Smooth muscle cell (in vitro differentiated cells): ENCODE measurements around the gene SLIT3. TPM values are rescaled to one million over a fixed set of nuclear protein-coding genes. Genes with fewer than 3 reads are reported as not detected.
A peak's percentile ranks its signal among the peaks of the same experiment; 100 is the strongest.

Source experiments
- DNase-seq: peaks from one replicate; lab custom pipeline; 2025; ENCODE audit not compliant: unreplicated experiment; lab: John Stamatoyannopoulos, UW
- H2AFZ ChIP-seq: fragments of 200-600 bp; sonication (generic); 2 replicates; pipeline ENCODE4 v1.6.0; 2016; ENCODE audit warnings: antibody characterized with exemption, low read depth, mild to moderate bottlenecking
- H3F3A ChIP-seq: fragments of 200-600 bp; sonication (generic); 2 replicates; pipeline ENCODE4 v1.6.0; 2017; ENCODE audit warnings: antibody characterized with exemption, low read depth
- H3K27ac ChIP-seq: fragments of 200-600 bp; sonication (generic); 2 replicates; pipeline ENCODE4 v1.5.1; 2016; ENCODE audit warnings: low read depth, mild to moderate bottlenecking
- H3K27me3 ChIP-seq: fragments of 200-600 bp; sonication (generic); 2 replicates; pipeline ENCODE4 v1.6.1; 2016; ENCODE audit warnings: low read depth, mild to moderate bottlenecking
- H3K36me3 ChIP-seq: fragments of 200-600 bp; sonication (generic); 2 replicates; pipeline ENCODE4 v1.5.1; 2016; ENCODE audit warnings: low read depth
- H3K4me1 ChIP-seq: fragments of 200-600 bp; sonication (generic); 2 replicates; pipeline ENCODE4 v1.5.1; 2016; ENCODE audit warnings: low read depth
- H3K4me2 ChIP-seq: fragments of 200-600 bp; sonication (generic); 2 replicates; pipeline ENCODE4 v1.6.0; 2016; ENCODE audit warnings: mild to moderate bottlenecking
- H3K4me3 ChIP-seq: fragments of 200-600 bp; sonication (generic); 2 replicates; pipeline ENCODE4 v1.5.1; 2016; ENCODE audit warnings: mild to moderate bottlenecking
- H3K79me2 ChIP-seq: fragments of 200-600 bp; sonication (generic); 2 replicates; pipeline ENCODE4 v1.6.0; 2016; ENCODE audit warnings: low read depth, mild to moderate bottlenecking
- H3K9ac ChIP-seq: fragments of 200-600 bp; sonication (generic); 2 replicates; pipeline ENCODE4 v1.6.0; 2016; ENCODE audit warnings: low read depth
- H3K9me3 ChIP-seq: fragments of 200-600 bp; sonication (generic); replicated peaks from 2 replicates; pipeline ENCODE4 v1.5.1; 2016; ENCODE audit warnings: low read depth
- H4K20me1 ChIP-seq: fragments of 200-600 bp; sonication (generic); 2 replicates; pipeline ENCODE4 v1.6.0; 2016; ENCODE audit warnings: low read depth
- WGBS: methylation state at CpG from one replicate; pipeline ENCODE4 v1.1.7; 2016; ENCODE audit warnings: low lambda C conversion rate; 5-methylcytosine and 5-hydroxymethylcytosine counted together
- polyA plus RNA-seq: library from polyadenylated mRNA; unstranded; fragments of >200 nt; fragmentation: Nextera tagmentation; extraction: Ambion mirVana; gene quantifications from 2 replicates; pipeline ENCODE4 v1.2.1, GENCODE V29; 2016
- total RNA-seq: library from RNA; depleted of rRNA; stranded (reverse); fragments of >200 nt; gene quantifications from 2 replicates; pipeline ENCODE4 v1.2.3, GENCODE V29; 2014
- TF ChIP-seq, protein P1 (sequence below): fragments of 200-600 bp; sonication (generic); IDR thresholded peaks from 2 replicates; pipeline ENCODE4 v1.5.1; 2017; ENCODE audit warnings: borderline replicate concordance, mild to moderate bottlenecking, antibody characterized with exemption; ENCODE audit not compliant: insufficient read depth, poor library complexity, severe bottlenecking

Gene SLIT3
- total and polyA plus RNA-seq, 2 experiments from 2014 or later, result 25.4 to 29.5 TPM

DNA sequence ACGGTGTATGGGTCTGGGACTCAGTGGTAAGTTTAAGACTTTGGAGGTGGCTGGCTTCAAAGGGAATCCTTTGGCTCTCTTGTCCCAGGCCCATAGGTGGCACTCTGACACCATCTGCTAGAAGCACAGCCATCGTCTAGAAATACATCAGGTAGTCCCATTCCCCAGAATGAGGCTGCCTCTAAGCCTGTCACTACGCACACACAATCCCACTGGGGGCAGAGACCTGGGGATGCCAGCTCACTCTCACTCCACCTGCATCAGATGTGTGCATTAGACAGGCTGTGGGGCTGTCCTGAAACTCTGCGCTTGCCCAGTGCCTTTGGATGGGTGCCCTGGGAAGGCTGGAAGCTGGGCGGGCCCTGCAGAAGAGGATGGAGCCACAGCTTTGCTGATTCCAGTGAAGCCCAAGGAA, 594.3 kb downstream of the SLIT3 start:
- Histone ChIP-seq H3K36me3 (no peaks in the 10 kb centered on the region), H3K79me2 (no peaks in the 10 kb centered on the region), H3K4me3 (no peak overlapping the region), H3K4me2 (no peak overlapping the region), H3K27me3 (no peaks in the 10 kb centered on the region), H3K4me1 (no peaks in the 10 kb centered on the region), H3K9me3 (no peaks in the 10 kb centered on the region), H4K20me1 (no peaks in the 10 kb centered on the region), H3F3A (peaks cover under 1% of the 10 kb centered on the region), H2AFZ (no peak overlapping the region), H3K27ac (no peak overlapping the region), H3K9ac (no peak overlapping the region)
- TF ChIP-seq, protein P1, sequence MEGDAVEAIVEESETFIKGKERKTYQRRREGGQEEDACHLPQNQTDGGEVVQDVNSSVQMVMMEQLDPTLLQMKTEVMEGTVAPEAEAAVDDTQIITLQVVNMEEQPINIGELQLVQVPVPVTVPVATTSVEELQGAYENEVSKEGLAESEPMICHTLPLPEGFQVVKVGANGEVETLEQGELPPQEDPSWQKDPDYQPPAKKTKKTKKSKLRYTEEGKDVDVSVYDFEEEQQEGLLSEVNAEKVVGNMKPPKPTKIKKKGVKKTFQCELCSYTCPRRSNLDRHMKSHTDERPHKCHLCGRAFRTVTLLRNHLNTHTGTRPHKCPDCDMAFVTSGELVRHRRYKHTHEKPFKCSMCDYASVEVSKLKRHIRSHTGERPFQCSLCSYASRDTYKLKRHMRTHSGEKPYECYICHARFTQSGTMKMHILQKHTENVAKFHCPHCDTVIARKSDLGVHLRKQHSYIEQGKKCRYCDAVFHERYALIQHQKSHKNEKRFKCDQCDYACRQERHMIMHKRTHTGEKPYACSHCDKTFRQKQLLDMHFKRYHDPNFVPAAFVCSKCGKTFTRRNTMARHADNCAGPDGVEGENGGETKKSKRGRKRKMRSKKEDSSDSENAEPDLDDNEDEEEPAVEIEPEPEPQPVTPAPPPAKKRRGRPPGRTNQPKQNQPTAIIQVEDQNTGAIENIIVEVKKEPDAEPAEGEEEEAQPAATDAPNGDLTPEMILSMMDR, result peak; percentile 54
- 72% methylated on average over 5 of the region's 5 CpGs for WGBS
- DNase-seq, result no peak

DNA sequence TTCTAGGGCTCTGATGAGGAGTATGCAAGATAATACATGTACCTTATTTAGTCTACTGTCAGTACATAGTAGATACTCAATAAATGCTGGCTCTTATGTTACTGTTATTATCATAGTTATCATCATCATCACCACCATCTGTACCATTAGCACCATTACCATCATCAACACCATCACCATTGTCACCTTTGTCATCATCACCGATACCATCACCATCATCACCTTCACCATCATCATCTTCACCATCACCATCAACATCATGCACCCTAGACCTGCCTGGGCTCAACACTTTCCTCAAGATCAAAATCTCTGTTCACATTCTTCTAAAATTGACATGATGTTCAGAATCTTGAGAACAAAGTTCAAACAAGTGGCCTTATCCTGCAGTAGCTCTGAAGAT, 595.6 kb downstream of the SLIT3 start:
- no peak overlapping the region for H3K27ac ChIP-seq
- no peak overlapping the region for H3K9ac ChIP-seq
- no peaks in the 10 kb centered on the region for H3K27me3 ChIP-seq
- no peak overlapping the region for H3K4me3 ChIP-seq
- no peak for DNase-seq
- no peak overlapping the region for H2AFZ ChIP-seq
- H3K9me3 ChIP-seq, result no peaks in the 10 kb centered on the region
- no peaks in the 10 kb centered on the region for H3K79me2 ChIP-seq
- 88% methylated on average over 1 of the region's 1 CpG for WGBS
- no peaks in the 10 kb centered on the region for H3K36me3 ChIP-seq
- no peak overlapping the region for H3K4me2 ChIP-seq
- H3K4me1 ChIP-seq, result no peaks in the 10 kb centered on the region
- TF ChIP-seq, protein P1, result no peak
- H4K20me1 ChIP-seq, result no peaks in the 10 kb centered on the region
- H3F3A ChIP-seq, result no peaks in the 10 kb centered on the region

- 99% methylated on average over 2 of the region's 2 CpGs for whole genome bisulfite sequencing
- Histone ChIP-seq H2AFZ (no peak overlapping the region), H3F3A (no peaks in the 10 kb centered on the region), H3K36me3 (no peaks in the 10 kb centered on the region), H3K4me2 (no peak overlapping the region), H3K9me3 (no peaks in the 10 kb centered on the region), H3K79me2 (no peaks in the 10 kb centered on the region), H4K20me1 (no peaks in the 10 kb centered on the region), H3K4me1 (no peaks in the 10 kb centered on the region), H3K4me3 (no peak overlapping the region), H3K27me3 (no peaks in the 10 kb centered on the region), H3K27ac (no peak overlapping the region), H3K9ac (no peak overlapping the region)
- no peak for DNase-seq
- TF ChIP-seq, protein P1, result no peak
Observed at GRCh38 chr5:168702511-168702910, 598.4 kb downstream of the SLIT3 start.

DNA sequence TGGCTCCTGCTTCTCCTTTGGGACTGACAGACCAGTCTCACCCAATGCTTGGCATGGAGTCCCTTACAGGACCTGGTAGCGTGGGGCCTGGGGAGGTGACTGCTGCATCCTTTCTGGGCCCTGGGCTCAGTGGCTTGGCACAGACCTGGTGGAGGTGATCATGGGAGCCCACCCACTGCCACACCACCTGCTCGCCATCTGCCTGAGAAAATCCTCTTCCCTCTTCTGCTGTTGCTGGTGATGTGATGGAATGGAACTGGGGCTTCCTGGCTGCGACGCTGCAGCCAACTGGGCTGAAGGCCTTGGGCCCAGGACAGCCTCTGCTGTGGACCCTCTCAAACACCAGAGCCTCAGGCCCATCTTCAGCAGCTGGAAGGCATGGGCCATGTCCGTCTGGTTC, 599.3 kb downstream of the SLIT3 start:
- no peak overlapping the region for H3K27ac ChIP-seq
- H3K9me3 ChIP-seq, result no peaks in the 10 kb centered on the region
- H3K27me3 ChIP-seq, result no peaks in the 10 kb centered on the region
- no peaks in the 10 kb centered on the region for H4K20me1 ChIP-seq
- no peaks in the 10 kb centered on the region for H3K36me3 ChIP-seq
- H3K9ac ChIP-seq, result no peak overlapping the region
- no peaks in the 10 kb centered on the region for H3F3A ChIP-seq
- DNase-seq, result no peak
- no peaks in the 10 kb centered on the region for H3K4me1 ChIP-seq
- H3K79me2 ChIP-seq, result no peaks in the 10 kb centered on the region
- no peak overlapping the region for H3K4me3 ChIP-seq
- H2AFZ ChIP-seq, result no peak overlapping the region
- TF ChIP-seq, protein P1, result no peak
- WGBS, result 99% methylated on average over 5 of the region's 5 CpGs
- H3K4me2 ChIP-seq, result no peak overlapping the region
